ENCODE measurements around the gene POU2AF1. TPM values are rescaled to one million over a fixed set of nuclear protein-coding genes. Genes with fewer than 3 reads are reported as not detected.

The POU2AF1 gene
- total RNA-seq, 4 donors from 2014 or later = 0.69 to 2.2 (median 1.9) TPM; not detected in 1

DNA sequence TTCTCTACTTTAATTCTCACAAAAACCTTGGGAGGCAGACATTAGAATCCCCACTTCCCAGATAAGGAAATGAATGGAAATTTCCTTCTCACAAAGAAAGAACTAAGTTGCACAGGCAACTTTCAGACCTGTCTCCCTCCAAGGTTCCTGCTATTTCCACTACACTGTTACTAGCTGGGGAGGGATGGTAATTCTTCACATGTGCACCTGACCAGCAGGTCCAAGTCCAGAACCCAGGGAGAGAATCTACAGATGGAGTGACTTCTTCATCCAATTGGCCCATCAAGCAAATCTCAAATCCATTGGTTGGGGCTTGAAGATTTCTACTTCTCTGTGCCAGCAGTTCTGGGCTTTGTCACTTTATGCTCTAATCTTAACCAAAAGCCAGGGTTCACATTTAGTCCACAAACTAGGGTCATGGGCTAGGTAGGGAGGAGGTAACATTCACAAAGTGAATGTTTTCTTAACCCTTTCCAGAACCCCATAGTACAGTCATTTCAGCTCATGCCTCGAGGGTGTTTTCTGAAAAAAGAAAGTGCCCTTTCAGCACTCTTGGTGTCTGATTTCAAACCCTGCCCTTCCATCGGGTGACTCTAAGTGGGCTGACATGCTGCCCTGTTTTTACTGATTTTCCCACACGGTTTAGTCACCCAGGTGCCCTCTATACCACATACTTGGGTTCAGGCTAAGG, 2.7 kb downstream of the POU2AF1 start:
- no peak for ATAC-seq (ENCODE audit: low FRiP score)
- TF ChIP-seq, protein P1, sequence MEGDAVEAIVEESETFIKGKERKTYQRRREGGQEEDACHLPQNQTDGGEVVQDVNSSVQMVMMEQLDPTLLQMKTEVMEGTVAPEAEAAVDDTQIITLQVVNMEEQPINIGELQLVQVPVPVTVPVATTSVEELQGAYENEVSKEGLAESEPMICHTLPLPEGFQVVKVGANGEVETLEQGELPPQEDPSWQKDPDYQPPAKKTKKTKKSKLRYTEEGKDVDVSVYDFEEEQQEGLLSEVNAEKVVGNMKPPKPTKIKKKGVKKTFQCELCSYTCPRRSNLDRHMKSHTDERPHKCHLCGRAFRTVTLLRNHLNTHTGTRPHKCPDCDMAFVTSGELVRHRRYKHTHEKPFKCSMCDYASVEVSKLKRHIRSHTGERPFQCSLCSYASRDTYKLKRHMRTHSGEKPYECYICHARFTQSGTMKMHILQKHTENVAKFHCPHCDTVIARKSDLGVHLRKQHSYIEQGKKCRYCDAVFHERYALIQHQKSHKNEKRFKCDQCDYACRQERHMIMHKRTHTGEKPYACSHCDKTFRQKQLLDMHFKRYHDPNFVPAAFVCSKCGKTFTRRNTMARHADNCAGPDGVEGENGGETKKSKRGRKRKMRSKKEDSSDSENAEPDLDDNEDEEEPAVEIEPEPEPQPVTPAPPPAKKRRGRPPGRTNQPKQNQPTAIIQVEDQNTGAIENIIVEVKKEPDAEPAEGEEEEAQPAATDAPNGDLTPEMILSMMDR (IDR thresholded peaks at IDR 0.05) = no peak
- DNase-seq (ENCODE audit: low spot score) = no peak

DNA sequence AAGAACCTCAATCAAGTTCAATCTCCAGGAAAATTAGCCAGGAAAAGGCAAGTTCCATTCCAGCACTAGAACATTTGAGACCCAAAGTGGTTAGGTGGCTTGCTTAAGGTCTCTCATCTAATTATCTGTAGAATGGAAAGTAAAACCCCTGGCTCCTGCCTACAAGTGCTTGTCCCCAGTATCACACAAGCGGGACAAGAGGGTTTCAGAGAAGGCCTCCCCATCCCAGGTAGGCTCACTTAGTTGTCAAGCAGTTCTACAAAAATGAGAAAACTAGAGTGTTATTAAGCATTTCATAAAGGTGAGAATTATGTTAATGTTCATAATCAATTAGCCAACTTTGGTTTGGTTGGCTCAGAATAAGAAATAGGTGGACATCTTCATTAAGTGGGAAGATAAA, 5.5 kb downstream of the POU2AF1 start:
- ATAC-seq (ENCODE audit: low FRiP score) (no peak), DNase-seq (ENCODE audit: low spot score) (no peak)
- TF ChIP-seq, protein P1 (IDR thresholded peaks at IDR 0.05) = no peak

DNA sequence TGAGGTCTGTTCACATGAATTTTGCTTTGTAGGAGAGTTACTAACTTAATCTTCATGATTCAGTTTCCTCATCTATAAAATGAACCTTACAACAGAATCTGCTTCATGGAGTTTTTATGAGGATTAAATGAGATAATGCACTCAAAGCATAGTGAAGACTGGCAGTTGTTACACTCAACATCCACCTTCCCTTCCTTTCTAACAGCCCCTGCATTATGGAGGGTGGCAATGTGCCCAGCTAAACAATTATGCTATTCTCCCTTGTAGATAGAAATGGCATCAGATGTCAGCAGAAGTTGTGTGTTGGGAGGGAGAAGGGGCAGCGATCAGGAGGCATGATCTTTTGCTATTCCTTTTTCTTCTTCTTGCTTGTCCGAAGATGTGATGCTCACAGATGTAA, 6.5 kb downstream of the POU2AF1 start:
- TF ChIP-seq, protein P1 (IDR thresholded peaks at IDR 0.05) = no peak
- DNase-seq (ENCODE audit: low spot score) (no peak), ATAC-seq (ENCODE audit: low FRiP score) (no peak)

DNA sequence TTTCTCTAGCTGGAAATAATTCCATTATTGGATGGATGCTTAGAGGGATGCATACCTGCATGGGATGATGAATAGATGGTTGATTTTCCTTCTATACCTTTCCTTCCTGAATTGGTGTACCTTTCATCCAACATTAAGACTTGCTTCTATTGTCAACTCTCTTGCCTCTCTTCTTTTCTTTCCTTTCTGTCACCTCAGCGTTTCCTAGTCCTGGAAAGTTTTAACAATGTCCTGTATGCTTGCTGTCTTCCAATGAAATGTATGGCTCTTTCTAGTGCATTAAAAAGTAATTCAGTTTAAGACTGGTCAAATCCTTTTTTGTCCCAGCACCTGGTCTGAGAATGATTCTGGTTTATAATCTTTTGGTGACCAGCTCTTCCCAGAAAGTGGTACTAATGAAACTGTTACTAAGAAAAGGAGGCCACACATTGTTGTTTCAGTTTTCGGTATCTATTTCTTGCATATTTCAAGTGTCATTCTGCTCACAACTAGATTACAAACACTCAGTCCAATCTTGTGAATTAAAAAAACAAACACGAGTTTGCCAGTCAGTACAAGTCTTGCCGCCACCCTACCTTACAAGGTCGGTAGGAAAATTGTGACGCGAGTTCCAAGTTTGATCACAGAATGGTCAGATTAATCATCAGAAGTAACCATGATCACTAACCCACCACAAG, 8.0 kb downstream of the POU2AF1 start:
- DNase-seq (ENCODE audit: low spot score) (no peak), ATAC-seq (ENCODE audit: low FRiP score) (no peak)
- TF ChIP-seq, protein P1 (IDR thresholded peaks at IDR 0.05) = no peak

DNA sequence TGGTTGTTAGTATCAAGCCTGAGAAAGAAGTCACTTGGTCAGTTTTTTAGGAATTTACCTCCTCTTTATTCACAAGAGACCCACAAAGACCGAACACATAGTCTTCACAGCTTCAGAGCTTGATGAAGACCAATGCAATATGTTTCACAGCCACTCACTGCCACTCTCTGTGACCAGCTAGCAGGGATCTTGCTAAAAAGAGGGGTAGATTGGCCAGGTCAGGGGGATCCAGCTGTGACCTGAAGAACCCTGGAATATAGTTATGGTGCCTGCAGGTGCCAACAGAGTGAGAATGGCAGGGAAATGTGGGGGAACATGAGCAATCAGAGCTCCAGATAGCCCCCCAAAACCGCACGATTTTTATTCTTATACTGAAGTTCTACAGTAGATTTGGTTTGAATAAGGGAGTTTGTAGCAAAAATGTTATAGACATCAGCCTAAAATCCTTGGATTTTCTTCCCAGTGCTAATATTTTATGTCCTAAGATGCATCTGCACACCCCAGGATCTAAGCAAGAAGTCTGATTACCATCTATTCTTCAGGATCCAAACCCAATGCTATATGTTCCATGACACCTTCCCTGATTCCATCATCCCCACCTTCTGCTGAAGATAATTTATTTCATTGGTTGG, 8.7 kb downstream of the POU2AF1 start:
- TF ChIP-seq, protein P1 (IDR thresholded peaks at IDR 0.05) = no peak
- no peak for DNase-seq (ENCODE audit: low spot score)
- no peak for ATAC-seq (ENCODE audit: low FRiP score)

DNA sequence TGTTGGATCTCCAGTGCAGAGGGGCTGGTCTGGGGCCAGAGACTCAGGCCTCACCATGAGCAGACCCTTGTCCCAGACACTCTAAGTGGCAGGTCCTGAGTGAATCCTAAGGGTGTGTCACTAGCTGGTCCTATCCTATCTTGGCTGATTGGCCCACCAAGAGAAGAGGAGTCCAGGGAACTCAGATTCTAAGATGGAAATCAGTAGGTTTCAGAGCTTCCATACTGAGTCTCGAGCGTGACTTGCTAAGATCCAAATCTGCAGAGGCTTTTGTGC, 10.9 kb downstream of the POU2AF1 start:
- DNase-seq (ENCODE audit: low spot score) = no peak
- TF ChIP-seq, protein P1 (IDR thresholded peaks at IDR 0.05) = no peak
- ATAC-seq (ENCODE audit: low FRiP score) = no peak

Measured in omental fat pad (tissue), 4 donors.